Mammary epithelial cell (primary cell): Measurements from ENCODE around the gene MIPEP.
A peak's percentile ranks its signal among the peaks of the same experiment; 100 is the strongest.

Source experiments
- CTCF ChIP-seq, 2 donors: IDR thresholded peaks in 1 of 2; conservative IDR thresholded peaks in 1 of 2; 2 replicates each; pipeline ENCODE4 v1.5.1; 2011 to 2012; ENCODE audit warnings: inconsistent platforms in 2 of 2, low read length in 2 of 2, mild to moderate bottlenecking in 2 of 2, control low read depth in 1 of 2, low read depth in 1 of 2; ENCODE audit not compliant: insufficient read depth in 1 of 2; ENCODE audit errors: extremely low read depth in 1 of 2
- EZH2 ChIP-seq: IDR thresholded peaks from 2 replicates; pipeline ENCODE4 v1.6.1; 2012; ENCODE audit warnings: low read length, inconsistent platforms, borderline replicate concordance

GRCh38 chr13:23888658-23889614 lies at the start of gene MIPEP:
- peak; percentile 58 to 73 for TF ChIP-seq CTCF (conservative IDR thresholded peaks at IDR 0.05 in 1 of 2, IDR thresholded peaks at IDR 0.05 in 1 of 2; ENCODE audit: extremely low read depth in 1 of 2, insufficient read depth in 1 of 2, low read depth in 1 of 2, low read length in 2 of 2)
- TF ChIP-seq EZH2, result no peak
